ENCODE results near the gene LAPTM4A. TPM values are rescaled to one million over a fixed set of nuclear protein-coding genes. Genes with fewer than 3 reads are reported as not detected.

The LAPTM4A gene
- polyA plus RNA-seq, 2 of the 4 experiments (the other 2 are of a cell fraction), result 275 to 509 TPM

GRCh38 chr2:19989667-19990415 is 61.6 kb downstream of the LAPTM4A start, which contains the start of gene WDR35 (continued):
- TF ChIP-seq HMGXB4 (CRISPR knock-in tag; IDR thresholded peaks at IDR 0.05; ENCODE audit: borderline replicate concordance), result no peak
- TF ChIP-seq ZC3H11A (IDR thresholded peaks at IDR 0.05), result no peak
- TF ChIP-seq FOSL2 (IDR thresholded peaks at IDR 0.05), result no peak
- no peak for TF ChIP-seq FOSL2 (CRISPR knock-in tag; IDR thresholded peaks at IDR 0.05)
- no peak for TF ChIP-seq HOXA7 (CRISPR knock-in tag; IDR thresholded peaks at IDR 0.05)
- no peak for TF ChIP-seq ZNF302 (CRISPR knock-in tag; IDR thresholded peaks at IDR 0.05)
- TF ChIP-seq HOXB5 (CRISPR knock-in tag; IDR thresholded peaks at IDR 0.05), result no peak
- no peak for TF ChIP-seq NR3C1 (IDR thresholded peaks at IDR 0.05)
- no peak for TF ChIP-seq RCOR1 (IDR thresholded peaks at IDR 0.05; ENCODE audit: low read depth, low read length)
- no peak for TF ChIP-seq SREBF2 (IDR thresholded peaks at IDR 0.05)
- no peak for TF ChIP-seq EHF (CRISPR knock-in tag; IDR thresholded peaks at IDR 0.05)
- TF ChIP-seq TFCP2L1 (CRISPR knock-in tag; IDR thresholded peaks at IDR 0.05), result no peak
- TF ChIP-seq CBX8 (IDR thresholded peaks at IDR 0.05), result no peak
- TF ChIP-seq CHD2 (IDR thresholded peaks at IDR 0.05; ENCODE audit: low read length, partially characterized antibody), result peak; percentile 31
- TF ChIP-seq ESRRA (IDR thresholded peaks at IDR 0.05; ENCODE audit: borderline replicate concordance, low read length), result no peak
- TF ChIP-seq E2F6 (IDR thresholded peaks at IDR 0.05; ENCODE audit: borderline replicate concordance, low read depth), result peak; percentile 97
- no peak for TF ChIP-seq CTCF (IDR thresholded peaks at IDR 0.05)
- no peak for TF ChIP-seq FOSB (CRISPR knock-in tag; IDR thresholded peaks at IDR 0.05)
- TF ChIP-seq CBX2 (IDR thresholded peaks at IDR 0.05; ENCODE audit: borderline replicate concordance, low read depth), result no peak
- TF ChIP-seq JUNB (IDR thresholded peaks at IDR 0.05), result no peak
- TF ChIP-seq NFE2L2 (conservative IDR thresholded peaks at IDR 0.05; ENCODE audit: low read length), result no peak
- TF ChIP-seq RAD21 (conservative IDR thresholded peaks at IDR 0.05 in 1 of 2, IDR thresholded peaks at IDR 0.05 in 1 of 2), result no peak
- TF ChIP-seq RFX5 (IDR thresholded peaks at IDR 0.05), result no peak; the same call in 1 of the 2 replicates
- TF ChIP-seq PHF8 (IDR thresholded peaks at IDR 0.05; ENCODE audit: borderline replicate concordance, low read depth), result peak; percentile 79; the same call in 1 of the 2 replicates
- peak; percentile 25; the same call in 1 of the 2 replicates for TF ChIP-seq HOXB13 (CRISPR knock-in tag; IDR thresholded peaks at IDR 0.05; ENCODE audit: low read depth)
- TF ChIP-seq MYC (IDR thresholded peaks at IDR 0.05; ENCODE audit: borderline replicate concordance, low read length), result 0 out of 2 replicates have a peak, but pooled peaks have one; percentile 22
- peak; percentile 84 to 96 for TF ChIP-seq JUN (IDR thresholded peaks at IDR 0.05)
- TF ChIP-seq HES2 (IDR thresholded peaks at IDR 0.05), result no peak

Measured in A549 (cell line).